CD4-positive, alpha-beta memory T cell (primary cell): ENCODE results near the gene FAM131A. TPM values are rescaled to one million over a fixed set of nuclear protein-coding genes. Genes with fewer than 3 reads are reported as not detected.
A peak's percentile ranks its signal among the peaks of the same experiment; 100 is the strongest.

ENCODE experiments used
- CTCF ChIA-PET: fragments of 350-600 bp; sonication (Branson Sonifier 250); formaldehyde crosslinking; loops from one replicate; lab custom pipeline; 2021; ENCODE audit warnings: inconsistent platforms; ENCODE audit not compliant: partially characterized antibody; lab: Charles Lee
- POLR2A ChIA-PET: fragments of 350-600 bp; sonication (Branson Sonifier 250); formaldehyde crosslinking; loops from one replicate; lab custom pipeline; 2021; ENCODE audit not compliant: partially characterized antibody; lab: Charles Lee
- DNase-seq, 5 donors: peaks; one replicate each; pipeline versions ENCODE4 v3.0.0 to v3.0.0-alpha.2; 2020 to 2022; ENCODE audit warnings: mixed read lengths in 1 of 5
- H3K27ac ChIP-seq: one replicate; pipeline ENCODE4 v1.7.0; 2013; ENCODE audit warnings: low read depth, low read length
- H3K27me3 ChIP-seq: 2 replicates; pipeline ENCODE4 v1.7.0; 2013; ENCODE audit warnings: mild to moderate bottlenecking, low read length, moderate library complexity; ENCODE audit not compliant: insufficient read depth
- H3K36me3 ChIP-seq: 2 replicates; pipeline ENCODE4 v1.7.0; 2013; ENCODE audit warnings: mild to moderate bottlenecking, low read length, moderate library complexity; ENCODE audit not compliant: insufficient read depth
- H3K4me1 ChIP-seq: 2 replicates; pipeline ENCODE4 v1.7.0; 2013; ENCODE audit warnings: mild to moderate bottlenecking, low read length, moderate library complexity; ENCODE audit not compliant: insufficient read depth
- H3K4me3 ChIP-seq, 2 donors: one replicate each; pipeline ENCODE4 v1.7.0; 2013; ENCODE audit warnings: low read length in 2 of 2, mild to moderate bottlenecking in 1 of 2
- H3K9me3 ChIP-seq, 2 donors: one replicate each; pipeline ENCODE4 v1.7.0; 2013; ENCODE audit warnings: low read length in 2 of 2, control low read depth in 1 of 2; ENCODE audit not compliant: control insufficient read depth in 1 of 2
- H3K27ac Mint-ChIP-seq, 7 donors: one replicate each; pipeline ENCODE4 v1.8.0; 2020 to 2021; ENCODE audit warnings: mixed read lengths in 7 of 7, mild to moderate bottlenecking in 6 of 7, inconsistent platforms in 3 of 7, moderate library complexity in 3 of 7
- H3K27me3 Mint-ChIP-seq, 2 donors: one replicate each; pipeline ENCODE4 v1.8.0; 2020 to 2021; ENCODE audit warnings: mixed read lengths in 2 of 2
- H3K36me3 Mint-ChIP-seq, 2 donors: one replicate each; pipeline ENCODE4 v1.8.0; 2020 to 2021; ENCODE audit warnings: mixed read lengths in 2 of 2, inconsistent platforms in 1 of 2, mild to moderate bottlenecking in 1 of 2
- H3K4me1 Mint-ChIP-seq, 4 donors: one replicate each; pipeline ENCODE4 v1.8.0; 2020 to 2021; ENCODE audit warnings: mixed read lengths in 4 of 4, mild to moderate bottlenecking in 1 of 4
- H3K4me3 Mint-ChIP-seq, 8 donors: one replicate each; pipeline ENCODE4 v1.8.0; 2020 to 2021; ENCODE audit warnings: mixed read lengths in 8 of 8, mild to moderate bottlenecking in 7 of 8, moderate library complexity in 6 of 8, inconsistent platforms in 3 of 8
- H3K9me3 Mint-ChIP-seq, 8 donors: one replicate each; pipeline ENCODE4 v1.8.0; 2020 to 2021; ENCODE audit warnings: mixed read lengths in 8 of 8, mild to moderate bottlenecking in 5 of 8, inconsistent platforms in 3 of 8, moderate library complexity in 1 of 8
- intact Hi-C: fragments of 100-400 bp; cut with micrococcal nuclease; formaldehyde crosslinking; loops from one replicate; pipeline ENCODE4 v1.15.1; 2023
- polyA plus RNA-seq, 2 donors: library from polyadenylated mRNA; unstranded; fragments of 300-500 nt; fragmentation: Illumina TruSeq; gene quantifications; one replicate each; pipeline ENCODE4 v1.2.3, GENCODE V29; 2021
- total RNA-seq, 2 experiments: library from RNA; stranded (reverse); gene quantifications; one replicate each; pipeline ENCODE4 v1.2.3, GENCODE V29; 2021

FAM131A gene
- total and polyA plus RNA-seq, 4 experiments from 2014 or later = 1.1 to 10.0 (median 5.3) TPM

DNA sequence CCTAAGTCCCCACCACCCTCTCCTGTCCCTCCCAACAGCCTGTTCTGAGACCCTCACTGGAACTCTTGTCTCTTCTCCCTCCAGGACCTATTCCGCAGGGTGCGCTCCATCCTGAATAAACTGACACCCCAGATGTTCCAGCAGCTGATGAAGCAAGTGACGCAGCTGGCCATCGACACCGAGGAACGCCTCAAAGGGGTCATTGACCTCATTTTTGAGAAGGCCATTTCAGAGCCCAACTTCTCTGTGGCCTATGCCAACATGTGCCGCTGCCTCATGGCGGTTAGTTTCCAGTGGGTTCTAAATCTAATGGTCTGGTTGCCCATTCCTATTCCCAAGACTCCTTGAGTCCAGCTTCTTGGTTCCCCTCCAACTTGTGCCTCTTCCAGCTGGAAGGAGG lies 13.7 kb upstream of the FAM131A start:
- Histone ChIP-seq H3K36me3 (peaks cover 90% of the 10 kb centered on the region), H3K4me3 (no peak overlapping the region), H3K27ac (no peak overlapping the region), H3K9me3 (no peaks in the 10 kb centered on the region), H3K4me1 (peaks cover 4% of the 10 kb centered on the region), H3K27me3 (no peaks in the 10 kb centered on the region)
- Mint-ChIP-seq H3K9me3 (peaks cover 0 to 2% (median 0%) of the 10 kb centered on the region in 8 donors), H3K27me3 (no peaks in the 10 kb centered on the region), H3K4me3 (no peak overlapping the region), H3K4me1 (peaks cover 2 to 10% (median 4%) of the 10 kb centered on the region in 4 donors), H3K27ac (peak overlapping the region in 1 of 7 donors; percentile 51), H3K36me3 (peaks cover 74 to 91% of the 10 kb centered on the region in 2 donors)
- POLR2A ChIA-PET = no interaction called here
- CTCF ChIA-PET = no interaction called here
- intact Hi-C loops = no loop called here
- no peak for DNase-seq

GRCh38 chr3:184325269-184325668 lies 12.1 kb upstream of the FAM131A start:
- no peak overlapping the region for H3K4me3 Mint-ChIP-seq
- no peak for DNase-seq
- Histone ChIP-seq H3K4me1 (no peaks in the 10 kb centered on the region), H3K4me3 (no peak overlapping the region), H3K9me3 (no peaks in the 10 kb centered on the region), H3K27me3 (no peaks in the 10 kb centered on the region), H3K27ac (no peak overlapping the region), H3K36me3 (peaks cover 89% of the 10 kb centered on the region)
- H3K4me1 Mint-ChIP-seq = peaks cover 0 to 5% (median under 1%) of the 10 kb centered on the region in 4 donors
- no peaks in the 10 kb centered on the region for H3K27me3 Mint-ChIP-seq
- H3K27ac Mint-ChIP-seq = peak overlapping the region in 1 of 7 donors; percentile 17
- CTCF ChIA-PET = no interaction called here
- intact Hi-C loops = no loop called here
- peaks cover 0 to 2% (median 0%) of the 10 kb centered on the region in 8 donors for H3K9me3 Mint-ChIP-seq
- POLR2A ChIA-PET = interaction anchor here (0.5 to 3.8 kb wide), 2 partner anchors 9 to 135 kb away, joined by 4 to 19 read pairs; no protein-coding TSS in a partner anchor
- peaks cover 83 to 94% of the 10 kb centered on the region in 2 donors for H3K36me3 Mint-ChIP-seq

GRCh38 chr3:184325715-184326369 lies 11.6 kb upstream of the FAM131A start:
- Mint-ChIP-seq H3K4me3 (no peak overlapping the region), H3K4me1 (peaks cover 0 to 5% (median under 1%) of the 10 kb centered on the region in 4 donors), H3K27ac (peak overlapping the region in 2 of 7 donors; percentile 17 to 51), H3K36me3 (peaks cover 82 to 92% of the 10 kb centered on the region in 2 donors), H3K27me3 (no peaks in the 10 kb centered on the region), H3K9me3 (peaks cover 0 to 2% (median 0%) of the 10 kb centered on the region in 8 donors)
- H3K9me3 ChIP-seq = no peaks in the 10 kb centered on the region
- POLR2A ChIA-PET = interaction anchor here (3.8 kb wide), 1 partner anchor 9 kb away, joined by 19 read pairs; no protein-coding TSS in a partner anchor
- DNase-seq = no peak
- CTCF ChIA-PET = no interaction called here
- no peak overlapping the region for H3K4me3 ChIP-seq
- no peaks in the 10 kb centered on the region for H3K4me1 ChIP-seq
- intact Hi-C loops = no loop called here
- no peak overlapping the region for H3K27ac ChIP-seq
- no peaks in the 10 kb centered on the region for H3K27me3 ChIP-seq
- peaks cover 84% of the 10 kb centered on the region for H3K36me3 ChIP-seq

- H3K36me3 Mint-ChIP-seq = peaks cover 82 to 93% of the 10 kb centered on the region in 2 donors
- Histone ChIP-seq H3K9me3 (no peaks in the 10 kb centered on the region), H3K36me3 (peaks cover 84% of the 10 kb centered on the region), H3K4me3 (no peak overlapping the region), H3K27ac (no peak overlapping the region), H3K4me1 (no peaks in the 10 kb centered on the region), H3K27me3 (no peaks in the 10 kb centered on the region)
- H3K27ac Mint-ChIP-seq = peak overlapping the region in 2 of 7 donors; percentile 43 to 69
- H3K4me1 Mint-ChIP-seq = peaks cover 0 to 5% (median under 1%) of the 10 kb centered on the region in 4 donors
- POLR2A ChIA-PET = interaction anchor here (1.3 to 3.8 kb wide), 2 partner anchors 10 to 11 kb away, joined by 3 to 19 read pairs; partner anchors contain the start of gene FAM131A
- no peak for DNase-seq
- peaks cover 0 to 2% (median 0%) of the 10 kb centered on the region in 8 donors for H3K9me3 Mint-ChIP-seq
- H3K27me3 Mint-ChIP-seq = no peaks in the 10 kb centered on the region
- intact Hi-C loops = no loop called here
- CTCF ChIA-PET = interaction anchor here (0.8 kb wide), 1 partner anchor 26 kb away, joined by 3 read pairs; no protein-coding TSS in a partner anchor
- no peak overlapping the region for H3K4me3 Mint-ChIP-seq
These were observed 10.2 kb upstream of the FAM131A start for GRCh38 chr3:184327171-184327570.

DNA sequence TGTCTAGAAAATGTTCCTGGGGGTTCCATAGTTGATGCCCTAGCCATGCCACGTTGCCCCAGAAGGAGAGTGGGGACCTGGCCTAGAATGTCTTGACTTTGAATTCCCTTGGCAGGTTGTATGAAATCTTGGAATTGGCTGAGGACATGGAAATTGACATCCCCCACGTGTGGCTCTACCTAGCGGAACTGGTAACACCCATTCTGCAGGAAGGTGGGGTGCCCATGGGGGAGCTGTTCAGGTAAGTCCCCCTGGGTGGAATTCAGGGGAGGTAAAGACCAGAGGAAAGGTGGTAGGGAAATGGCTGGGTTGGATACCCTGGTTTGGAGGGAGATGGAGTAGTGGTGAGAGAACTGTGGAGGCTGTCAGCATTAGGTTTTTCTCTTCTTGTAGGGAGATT lies 8.9 kb upstream of the FAM131A start:
- no peaks in the 10 kb centered on the region for H3K9me3 ChIP-seq
- Mint-ChIP-seq H3K27me3 (no peaks in the 10 kb centered on the region), H3K27ac (peak overlapping the region in 2 of 7 donors; percentile 63 to 75), H3K4me1 (peaks cover 2 to 7% (median 5%) of the 10 kb centered on the region in 4 donors), H3K9me3 (peaks cover 0 to 2% (median 0%) of the 10 kb centered on the region in 8 donors), H3K4me3 (no peak overlapping the region), H3K36me3 (peaks cover 84 to 92% of the 10 kb centered on the region in 2 donors)
- intact Hi-C loops = no loop called here
- H3K27me3 ChIP-seq = no peaks in the 10 kb centered on the region
- DNase-seq = no peak
- no peaks in the 10 kb centered on the region for H3K4me1 ChIP-seq
- H3K36me3 ChIP-seq = peaks cover 84% of the 10 kb centered on the region
- no peak overlapping the region for H3K27ac ChIP-seq
- H3K4me3 ChIP-seq = no peak overlapping the region
- POLR2A ChIA-PET = no interaction called here
- CTCF ChIA-PET = no interaction called here

- Mint-ChIP-seq H3K27ac (peak overlapping the region; percentile 88 to 99 (median 94)), H3K4me3 (no peak overlapping the region), H3K4me1 (peaks cover 16 to 39% (median 20%) of the 10 kb centered on the region in 4 donors), H3K27me3 (no peaks in the 10 kb centered on the region), H3K36me3 (peaks cover 58 to 75% of the 10 kb centered on the region in 2 donors), H3K9me3 (no peaks in the 10 kb centered on the region)
- POLR2A ChIA-PET = no interaction called here
- H3K4me3 ChIP-seq = no peak overlapping the region
- intact Hi-C loops = no loop called here
- no peaks in the 10 kb centered on the region for H3K27me3 ChIP-seq
- H3K27ac ChIP-seq = no peak overlapping the region
- H3K9me3 ChIP-seq = no peaks in the 10 kb centered on the region
- CTCF ChIA-PET = interaction anchor here (1.2 to 1.5 kb wide), 2 partner anchors 21 to 39 kb away, joined by 5 to 6 read pairs; no protein-coding TSS in a partner anchor
- no peak for DNase-seq
- H3K4me1 ChIP-seq = peaks cover 20% of the 10 kb centered on the region
- peaks cover 49% of the 10 kb centered on the region for H3K36me3 ChIP-seq
These were observed 4.9 kb upstream of the FAM131A start for GRCh38 chr3:184332370-184333090.

DNA sequence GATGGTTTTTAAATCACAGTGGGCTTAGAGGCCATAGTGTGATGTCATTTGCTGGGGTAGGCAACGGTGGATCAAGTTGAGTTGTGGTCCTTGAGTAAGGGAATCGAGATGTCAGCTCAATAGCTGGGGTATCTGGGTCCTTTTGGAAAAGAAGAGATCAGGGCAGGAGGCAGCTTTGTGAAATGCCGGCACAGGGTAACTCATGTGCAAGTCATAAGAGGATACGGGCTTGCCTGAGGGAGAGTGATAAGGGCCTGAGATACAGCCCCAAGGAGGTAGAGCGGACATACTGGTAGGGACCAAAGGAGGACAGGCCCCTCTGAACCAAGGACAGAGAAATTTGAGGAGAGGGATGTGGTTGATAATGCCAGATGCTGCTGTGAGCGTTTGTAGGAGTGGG lies 4.2 kb upstream of the FAM131A start:
- H3K4me1 ChIP-seq = peaks cover 20% of the 10 kb centered on the region
- intact Hi-C loops = no loop called here
- ChIA-PET POLR2A (no interaction called here), CTCF (interaction anchor here (1.2 kb wide), 1 partner anchor 21 kb away, joined by 6 read pairs; no protein-coding TSS in a partner anchor)
- H3K4me3 ChIP-seq = no peak overlapping the region
- no peak for DNase-seq
- Mint-ChIP-seq H3K27me3 (no peaks in the 10 kb centered on the region), H3K4me1 (peaks cover 22 to 45% (median 26%) of the 10 kb centered on the region in 4 donors), H3K36me3 (peaks cover 53 to 68% of the 10 kb centered on the region in 2 donors), H3K27ac (peak overlapping the region; percentile 88 to 99 (median 98)), H3K4me3 (no peak overlapping the region), H3K9me3 (no peaks in the 10 kb centered on the region)
- H3K27me3 ChIP-seq = no peaks in the 10 kb centered on the region
- peak overlapping the region; percentile 30 for H3K27ac ChIP-seq
- peaks cover 42% of the 10 kb centered on the region for H3K36me3 ChIP-seq
- no peaks in the 10 kb centered on the region for H3K9me3 ChIP-seq
